NCI-H446 (cell line): ENCODE results near the gene SLC8A1.

Source experiments
- DNase-seq, 2 experiments: peaks; one replicate each; lab custom pipeline; 2025; lab: John Stamatoyannopoulos, UW

Gene SLC8A1

GRCh38 chr2:40048506-40048905, 403.4 kb downstream of the SLC8A1 start:
- no peak for DNase-seq

- DNase-seq, result no peak
Measured at GRCh38 chr2:40047406-40047805, 404.5 kb downstream of the SLC8A1 start.
